ENCODE results near the gene FABP6.

DNA sequence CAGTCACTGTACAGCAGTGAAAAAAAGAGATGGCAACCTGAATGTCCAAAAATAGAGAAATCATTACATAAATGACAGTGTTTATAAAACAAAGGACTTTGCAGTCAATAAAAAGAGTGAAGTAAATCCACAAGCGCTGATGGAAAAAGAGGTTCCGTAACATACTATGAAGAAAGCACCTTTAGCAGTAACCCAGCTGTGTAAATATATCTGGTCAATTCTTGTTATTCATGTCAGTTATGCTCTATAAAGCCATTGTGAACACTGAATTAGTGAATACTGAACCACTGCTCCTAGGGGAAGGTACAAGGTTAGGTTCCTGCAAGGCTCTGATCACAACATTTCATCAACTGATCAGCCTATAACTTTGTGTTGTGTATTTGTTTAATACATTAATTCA is 43.6 kb downstream of the FABP6 start:
- TF ChIP-seq, protein P1, sequence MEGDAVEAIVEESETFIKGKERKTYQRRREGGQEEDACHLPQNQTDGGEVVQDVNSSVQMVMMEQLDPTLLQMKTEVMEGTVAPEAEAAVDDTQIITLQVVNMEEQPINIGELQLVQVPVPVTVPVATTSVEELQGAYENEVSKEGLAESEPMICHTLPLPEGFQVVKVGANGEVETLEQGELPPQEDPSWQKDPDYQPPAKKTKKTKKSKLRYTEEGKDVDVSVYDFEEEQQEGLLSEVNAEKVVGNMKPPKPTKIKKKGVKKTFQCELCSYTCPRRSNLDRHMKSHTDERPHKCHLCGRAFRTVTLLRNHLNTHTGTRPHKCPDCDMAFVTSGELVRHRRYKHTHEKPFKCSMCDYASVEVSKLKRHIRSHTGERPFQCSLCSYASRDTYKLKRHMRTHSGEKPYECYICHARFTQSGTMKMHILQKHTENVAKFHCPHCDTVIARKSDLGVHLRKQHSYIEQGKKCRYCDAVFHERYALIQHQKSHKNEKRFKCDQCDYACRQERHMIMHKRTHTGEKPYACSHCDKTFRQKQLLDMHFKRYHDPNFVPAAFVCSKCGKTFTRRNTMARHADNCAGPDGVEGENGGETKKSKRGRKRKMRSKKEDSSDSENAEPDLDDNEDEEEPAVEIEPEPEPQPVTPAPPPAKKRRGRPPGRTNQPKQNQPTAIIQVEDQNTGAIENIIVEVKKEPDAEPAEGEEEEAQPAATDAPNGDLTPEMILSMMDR (IDR thresholded peaks at IDR 0.05) = no peak
- TF ChIP-seq ZFX (IDR thresholded peaks at IDR 0.05; ENCODE audit: borderline replicate concordance) = no peak
